Prostate gland (tissue), 2 donors: ENCODE results near the gene PRG3.

Source experiments
- POLR2AphosphoS5 ChIP-seq: sonication (generic); formaldehyde crosslinking; IDR thresholded peaks from one replicate; pipeline ENCODE4 v1.6.1; 2017; ENCODE audit warnings: antibody characterized with exemption
- TF ChIP-seq, protein P1 (sequence below), 4 experiments: fragments of 200-600 bp in 2 of 4; fragments of 450-650 bp in 2 of 4; sonication (generic) in 2 of 4; IDR thresholded peaks; 1 replicate in 3 of 4; 2 replicates in 1 of 4; pipeline ENCODE4 v1.5.1; 2016 to 2019; ENCODE audit warnings: antibody characterized with exemption in 4 of 4, mild to moderate bottlenecking in 2 of 4, moderate library complexity in 2 of 4

GRCh38 chr11:57422669-57423068, 41.7 kb upstream of the PRG3 start:
- TF ChIP-seq, protein P1, sequence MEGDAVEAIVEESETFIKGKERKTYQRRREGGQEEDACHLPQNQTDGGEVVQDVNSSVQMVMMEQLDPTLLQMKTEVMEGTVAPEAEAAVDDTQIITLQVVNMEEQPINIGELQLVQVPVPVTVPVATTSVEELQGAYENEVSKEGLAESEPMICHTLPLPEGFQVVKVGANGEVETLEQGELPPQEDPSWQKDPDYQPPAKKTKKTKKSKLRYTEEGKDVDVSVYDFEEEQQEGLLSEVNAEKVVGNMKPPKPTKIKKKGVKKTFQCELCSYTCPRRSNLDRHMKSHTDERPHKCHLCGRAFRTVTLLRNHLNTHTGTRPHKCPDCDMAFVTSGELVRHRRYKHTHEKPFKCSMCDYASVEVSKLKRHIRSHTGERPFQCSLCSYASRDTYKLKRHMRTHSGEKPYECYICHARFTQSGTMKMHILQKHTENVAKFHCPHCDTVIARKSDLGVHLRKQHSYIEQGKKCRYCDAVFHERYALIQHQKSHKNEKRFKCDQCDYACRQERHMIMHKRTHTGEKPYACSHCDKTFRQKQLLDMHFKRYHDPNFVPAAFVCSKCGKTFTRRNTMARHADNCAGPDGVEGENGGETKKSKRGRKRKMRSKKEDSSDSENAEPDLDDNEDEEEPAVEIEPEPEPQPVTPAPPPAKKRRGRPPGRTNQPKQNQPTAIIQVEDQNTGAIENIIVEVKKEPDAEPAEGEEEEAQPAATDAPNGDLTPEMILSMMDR (IDR thresholded peaks at IDR 0.05) = no peak
- no peak for TF ChIP-seq POLR2AphosphoS5
